HG03469 (cell line): ENCODE data around the gene RAMACL.
A peak's percentile ranks its signal among the peaks of the same experiment; 100 is the strongest.

Experiments used
- ATAC-seq: cut with Tn5 transposase; IDR thresholded peaks from one replicate; pipeline ENCODE4 v1.9.1; 2021; ENCODE audit warnings: mild to moderate bottlenecking, moderate library complexity, moderate number of reproducible peaks; ENCODE audit not compliant: unreplicated experiment

The RAMACL gene

GRCh38 chr6:166559662-166560061 lies 26.8 kb downstream of the RAMACL start:
- no peak for ATAC-seq

- ATAC-seq: no peak
Measured at GRCh38 chr6:166559211-166559610, 27.3 kb downstream of the RAMACL start.

GRCh38 chr6:166558156-166559005 lies 28.1 kb downstream of the RAMACL start:
- no peak for ATAC-seq

GRCh38 chr6:166556863-166557322 lies 29.6 kb downstream of the RAMACL start:
- no peak for ATAC-seq

- no peak for ATAC-seq
Measured at GRCh38 chr6:166556336-166556735, 30.1 kb downstream of the RAMACL start.

GRCh38 chr6:166555086-166555485 lies 31.4 kb downstream of the RAMACL start:
- ATAC-seq: no peak

- no peak for ATAC-seq
Measured at GRCh38 chr6:166554316-166554715, 32.2 kb downstream of the RAMACL start.

- no peak for ATAC-seq
Measured at GRCh38 chr6:166553563-166554271, 32.8 kb downstream of the RAMACL start.

GRCh38 chr6:166552600-166552999 lies 33.9 kb downstream of the RAMACL start:
- ATAC-seq: no peak

- no peak for ATAC-seq
Measured at GRCh38 chr6:166551754-166552495, 34.6 kb downstream of the RAMACL start.

- ATAC-seq: no peak
Measured at GRCh38 chr6:166546653-166547052, 39.8 kb downstream of the RAMACL start.

GRCh38 chr6:166545156-166546034 lies 41.1 kb downstream of the RAMACL start:
- ATAC-seq: no peak

GRCh38 chr6:166544296-166544605 lies 42.2 kb downstream of the RAMACL start:
- no peak for ATAC-seq

- no peak for ATAC-seq
Measured at GRCh38 chr6:166543603-166544295, 42.7 kb downstream of the RAMACL start.

- no peak for ATAC-seq
Measured at GRCh38 chr6:166542580-166542912, 43.9 kb downstream of the RAMACL start.

- ATAC-seq: no peak
Measured at GRCh38 chr6:166541876-166542579, 44.5 kb downstream of the RAMACL start.

GRCh38 chr6:166541366-166541765 lies 45.1 kb downstream of the RAMACL start:
- ATAC-seq: no peak

GRCh38 chr6:166540631-166541331 lies 45.7 kb downstream of the RAMACL start:
- peak; percentile 96 for ATAC-seq

GRCh38 chr6:166539543-166539942 lies 46.9 kb downstream of the RAMACL start:
- no peak for ATAC-seq
